Endothelial cell of umbilical vein (primary cell): ENCODE results near the gene CTNNA2. TPM values are rescaled to one million over a fixed set of nuclear protein-coding genes. Genes with fewer than 3 reads are reported as not detected.

Experiments used
- BruUV-seq: library from RNA; stranded (reverse); fragments of 400-500 nt; replicated peaks from 2 replicates; lab custom pipeline; 2021; lab: Mats Ljungman, UMichigan
- CTCF ChIA-PET: fragments of 300-600, 350-600 bp; sonication (Branson Sonifier 250); formaldehyde crosslinking; loops from one replicate; lab custom pipeline; 2021; ENCODE audit warnings: antibody characterized with exemption, inconsistent platforms; lab: Charles Lee
- POLR2A ChIA-PET: fragments of 300-600, 350-600 bp; sonication (Branson Sonifier 250); formaldehyde crosslinking; loops from one replicate; lab custom pipeline; 2021; ENCODE audit warnings: antibody characterized with exemption, inconsistent platforms; lab: Charles Lee
- DNase-seq: peaks from one replicate; pipeline ENCODE4 v3.0.0-alpha.2; 2011; ENCODE audit warnings: low read depth, low spot score
- FAIRE-seq: peaks from 2 replicates; lab custom pipeline; 2011; peaks lifted over from hg19 to GRCh38; lab: Jason Lieb, UNC
- H2AFZ ChIP-seq: 2 replicates; pipeline ENCODE4 v1.6.0; 2012; ENCODE audit warnings: low read depth, low read length, control low read depth, inconsistent platforms
- H3K27ac ChIP-seq: 2 replicates; pipeline ENCODE4 v1.5.1; 2011; ENCODE audit warnings: low read depth, mild to moderate bottlenecking, control low read depth, low read length, moderate library complexity; ENCODE audit not compliant: insufficient read depth
- H3K27me3 ChIP-seq, 2 experiments: 2 replicates each; pipeline versions ENCODE4 v1.6.0 to v1.6.1; 2011; ENCODE audit warnings: low read length in 2 of 2, mixed read lengths in 1 of 2; ENCODE audit not compliant: control insufficient read depth in 2 of 2, insufficient read depth in 2 of 2
- H3K36me3 ChIP-seq, 2 experiments: 2 replicates in 1 of 2; 3 replicates in 1 of 2; pipeline ENCODE4 v1.5.1; 2011; ENCODE audit warnings: low read length in 2 of 2, mild to moderate bottlenecking in 1 of 2, moderate library complexity in 1 of 2; ENCODE audit not compliant: control insufficient read depth in 2 of 2, insufficient read depth in 2 of 2; ENCODE audit errors: extremely low read depth in 1 of 2
- H3K4me1 ChIP-seq: 3 replicates; pipeline ENCODE4 v1.5.1; 2011; ENCODE audit warnings: mild to moderate bottlenecking, low read length; ENCODE audit not compliant: control insufficient read depth, insufficient read depth; ENCODE audit errors: extremely low read depth
- H3K4me2 ChIP-seq: 2 replicates; pipeline ENCODE4 v1.6.1; 2011; ENCODE audit warnings: low read length, control low read depth, mixed read lengths; ENCODE audit not compliant: insufficient read depth
- H3K4me3 ChIP-seq, 3 experiments: fragments of 200-600 bp in 1 of 3; sonication (generic), shearing (Covaris generic) in 1 of 3; replicated peaks in 1 of 3; 2 replicates each; pipeline ENCODE4 v1.5.1; 2011 to 2016; ENCODE audit warnings: control low read depth in 3 of 3, low read length in 3 of 3, mild to moderate bottlenecking in 2 of 3, inconsistent platforms in 1 of 3, low read depth in 1 of 3, moderate library complexity in 1 of 3; ENCODE audit not compliant: insufficient read depth in 1 of 3
- H3K79me2 ChIP-seq: 2 replicates; pipeline ENCODE4 v1.6.0; 2012; ENCODE audit warnings: low read length, inconsistent platforms; ENCODE audit not compliant: control insufficient read depth, insufficient read depth
- H3K9ac ChIP-seq: replicated peaks from 2 replicates; pipeline ENCODE3; 2011; ENCODE audit warnings: low read length, control low read depth; ENCODE audit not compliant: insufficient read depth; ENCODE audit errors: extremely low read depth
- H3K9me1 ChIP-seq: replicated peaks from 3 replicates; pipeline ENCODE4 v1.6.0; 2011; ENCODE audit warnings: mild to moderate bottlenecking, low read length; ENCODE audit not compliant: control insufficient read depth, insufficient read depth; ENCODE audit errors: extremely low read depth
- H3K9me3 ChIP-seq: replicated peaks from 2 replicates; pipeline ENCODE4 v1.5.1; 2012; ENCODE audit warnings: low read length, inconsistent platforms; ENCODE audit not compliant: control insufficient read depth, insufficient read depth
- H4K20me1 ChIP-seq: replicated peaks from 2 replicates; pipeline ENCODE3; 2011; ENCODE audit warnings: mild to moderate bottlenecking, low read length; ENCODE audit not compliant: control insufficient read depth, insufficient read depth; ENCODE audit errors: extremely low read depth
- CTCF ChIP-seq, 2 donors: IDR thresholded peaks; 1 replicate in 1 of 2; 2 replicates in 1 of 2; pipeline ENCODE4 v1.5.1; 2011; ENCODE audit warnings: low read length in 2 of 2, mild to moderate bottlenecking in 2 of 2, moderate library complexity in 2 of 2, control low read depth in 1 of 2, inconsistent platforms in 1 of 2, low read depth in 1 of 2; ENCODE audit not compliant: insufficient read depth in 1 of 2; ENCODE audit errors: extremely low read depth in 1 of 2
- EZH2 ChIP-seq: IDR thresholded peaks from 2 replicates; pipeline ENCODE4 v1.6.1; 2012; ENCODE audit warnings: borderline replicate concordance, low read depth, mild to moderate bottlenecking, moderate library complexity, low read length, inconsistent platforms; ENCODE audit not compliant: severe bottlenecking
- FOS ChIP-seq: IDR thresholded peaks from 2 replicates; pipeline ENCODE4 v1.6.1; 2011; ENCODE audit warnings: mild to moderate bottlenecking, low read length, moderate library complexity, borderline replicate concordance; ENCODE audit not compliant: insufficient read depth
- GATA2 ChIP-seq: IDR thresholded peaks from 2 replicates; pipeline ENCODE4 v1.7.0; 2011; ENCODE audit warnings: low read depth, mild to moderate bottlenecking, moderate library complexity, mixed read lengths, low read length; ENCODE audit not compliant: insufficient read length, insufficient read depth
- JUN ChIP-seq: IDR thresholded peaks from 2 replicates; pipeline ENCODE4 v1.6.1; 2011; ENCODE audit warnings: borderline replicate concordance, low read depth; ENCODE audit not compliant: insufficient read length, insufficient read depth
- MAX ChIP-seq: IDR thresholded peaks from 2 replicates; pipeline ENCODE4 v1.6.1; 2011; ENCODE audit not compliant: insufficient read depth, insufficient read length
- MYC ChIP-seq: IDR thresholded peaks from one replicate; pipeline ENCODE4 v1.6.1; 2011; ENCODE audit warnings: mild to moderate bottlenecking, low read depth, low read length
- POLR2A ChIP-seq: IDR thresholded peaks from 2 replicates; pipeline ENCODE4 v1.6.1; 2012; ENCODE audit warnings: low read depth, mild to moderate bottlenecking, control low read depth, low read length
- POLR2AphosphoS5 ChIP-seq: IDR thresholded peaks from 2 replicates; pipeline ENCODE4 v1.6.1; 2012; ENCODE audit warnings: low read depth, mild to moderate bottlenecking, control low read depth, low read length, moderate library complexity; ENCODE audit not compliant: insufficient read depth
- dilution Hi-C: fragments of 300-500 bp; cut with MboI; formaldehyde crosslinking; loops from one replicate; pipeline ENCODE4 v1.15.0; 2019; ENCODE audit warnings: low sequenced_read_pairs; ENCODE audit not compliant: extremely low pct_ligation_motif_present
- intact Hi-C: fragments of 100-400 bp; cut with micrococcal nuclease; formaldehyde crosslinking; loops from one replicate; pipeline ENCODE4 v1.10.0; 2022
- polyA plus RNA-seq, 4 experiments: library from polyadenylated mRNA; depleted of rRNA in 3 of 4; stranded (reverse) in 3 of 4; unstranded in 1 of 4; fragments of >200 nt; gene quantifications; 2 replicates each; pipeline versions ENCODE4 v1.2.1 to v1.2.3, GENCODE V29; 2011 to 2012; ENCODE audit warnings: missing spikeins in 1 of 4
- total RNA-seq: library from RNA; stranded (reverse); gene quantifications from 2 replicates; pipeline ENCODE4 v1.2.3, GENCODE V29; 2021

The CTNNA2 gene
- total and polyA plus RNA-seq, 2 donors (not counting 3 experiments of a cell fraction or from before 2014, with no cell fraction given) = not detected

- Histone ChIP-seq H3K9me3 (peaks cover 2% of the 10 kb centered on the region), H3K27me3 (no peaks in the 10 kb centered on the region), H3K27ac (no peak overlapping the region), H3K9me1 (no peaks in the 10 kb centered on the region), H3K4me1 (no peaks in the 10 kb centered on the region), H3K9ac (no peak overlapping the region), H3K36me3 (no peaks in the 10 kb centered on the region), H4K20me1 (no peaks in the 10 kb centered on the region), H3K4me2 (no peak overlapping the region), H3K79me2 (no peaks in the 10 kb centered on the region), H2AFZ (no peak overlapping the region), H3K4me3 (no peak overlapping the region)
- CTCF ChIA-PET = no interaction called here
- no TSS peak for BruUV-seq
- no peak for FAIRE-seq
- POLR2A ChIA-PET = no interaction called here
- intact Hi-C loops = no loop called here
- no peak for DNase-seq
- dilution Hi-C loops = no loop called here
- no peak for TF ChIP-seq POLR2A
Measured at GRCh38 chr2:79721966-79722365, 209.1 kb downstream of the CTNNA2 start.

GRCh38 chr2:79723830-79724229 is 211.0 kb downstream of the CTNNA2 start:
- Histone ChIP-seq H3K9me1 (no peaks in the 10 kb centered on the region), H3K27me3 (no peaks in the 10 kb centered on the region), H3K9ac (no peak overlapping the region), H3K4me1 (no peaks in the 10 kb centered on the region), H3K36me3 (no peaks in the 10 kb centered on the region), H3K9me3 (peaks cover 2% of the 10 kb centered on the region), H3K4me3 (no peak overlapping the region), H3K79me2 (no peaks in the 10 kb centered on the region), H3K4me2 (no peak overlapping the region), H3K27ac (no peak overlapping the region), H4K20me1 (no peaks in the 10 kb centered on the region), H2AFZ (no peak overlapping the region)
- POLR2A ChIA-PET = no interaction called here
- dilution Hi-C loops = no loop called here
- CTCF ChIA-PET = no interaction called here
- no peak for DNase-seq
- TF ChIP-seq CTCF (IDR thresholded peaks at IDR 0.05; ENCODE audit: extremely low read depth in 1 of 2, insufficient read depth in 1 of 2, low read depth in 1 of 2, low read length in 2 of 2) = no peak
- TF ChIP-seq POLR2A = no peak
- no peak for TF ChIP-seq GATA2
- TF ChIP-seq MYC = no peak
- TF ChIP-seq EZH2 = no peak
- no peak for TF ChIP-seq POLR2AphosphoS5
- no peak for TF ChIP-seq JUN
- no peak for TF ChIP-seq FOS
- no peak for TF ChIP-seq MAX
- FAIRE-seq = no peak
- intact Hi-C loops = no loop called here
- BruUV-seq = no TSS peak
